Keratinocyte (primary cell): ENCODE measurements around the gene C19orf38.

Experiments
- EZH2 ChIP-seq: IDR thresholded peaks from one replicate; pipeline ENCODE4 v1.6.1; 2012; ENCODE audit warnings: inconsistent platforms, mild to moderate bottlenecking, low read length, moderate library complexity
- TF ChIP-seq, protein P1 (sequence below), 3 experiments: IDR thresholded peaks in 1 of 3; conservative IDR thresholded peaks in 1 of 3; optimal IDR thresholded peaks in 1 of 3; 2 replicates in 2 of 3; 3 replicates in 1 of 3; pipeline versions ENCODE3 to v1.5.1; 2011; ENCODE audit warnings: low read length in 3 of 3, mild to moderate bottlenecking in 3 of 3, moderate library complexity in 2 of 3, control low read depth in 1 of 3, inconsistent platforms in 1 of 3; ENCODE audit not compliant: insufficient read depth in 2 of 3; ENCODE audit errors: extremely low read depth in 1 of 3

DNA sequence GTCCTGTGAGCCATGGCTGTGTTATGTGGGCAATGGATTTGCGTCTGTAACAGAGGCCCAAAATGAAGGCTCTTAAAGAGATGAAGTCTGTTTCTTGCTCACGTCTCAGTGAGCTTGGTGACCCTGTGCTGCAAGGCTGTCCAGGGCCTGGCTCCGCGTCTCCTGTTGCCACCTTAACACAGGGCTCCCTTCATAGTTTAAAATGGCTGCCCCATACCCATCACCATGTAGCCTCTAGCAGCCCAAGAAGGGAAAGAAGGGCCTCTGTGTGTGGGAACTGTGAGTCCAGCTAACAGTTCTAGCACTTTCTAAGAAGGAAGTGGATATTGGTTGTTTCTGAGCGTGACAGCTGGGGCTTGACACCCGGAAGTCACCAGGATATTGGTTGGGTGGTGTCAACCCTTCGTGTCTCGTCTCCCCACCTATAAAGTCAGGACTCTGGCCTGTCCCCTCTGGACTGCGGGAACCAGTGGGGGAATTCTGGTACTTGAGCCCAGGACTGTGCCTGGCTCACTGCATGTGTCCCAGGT is 33.1 kb upstream of the C19orf38 start:
- no peak for TF ChIP-seq EZH2
- TF ChIP-seq, protein P1, sequence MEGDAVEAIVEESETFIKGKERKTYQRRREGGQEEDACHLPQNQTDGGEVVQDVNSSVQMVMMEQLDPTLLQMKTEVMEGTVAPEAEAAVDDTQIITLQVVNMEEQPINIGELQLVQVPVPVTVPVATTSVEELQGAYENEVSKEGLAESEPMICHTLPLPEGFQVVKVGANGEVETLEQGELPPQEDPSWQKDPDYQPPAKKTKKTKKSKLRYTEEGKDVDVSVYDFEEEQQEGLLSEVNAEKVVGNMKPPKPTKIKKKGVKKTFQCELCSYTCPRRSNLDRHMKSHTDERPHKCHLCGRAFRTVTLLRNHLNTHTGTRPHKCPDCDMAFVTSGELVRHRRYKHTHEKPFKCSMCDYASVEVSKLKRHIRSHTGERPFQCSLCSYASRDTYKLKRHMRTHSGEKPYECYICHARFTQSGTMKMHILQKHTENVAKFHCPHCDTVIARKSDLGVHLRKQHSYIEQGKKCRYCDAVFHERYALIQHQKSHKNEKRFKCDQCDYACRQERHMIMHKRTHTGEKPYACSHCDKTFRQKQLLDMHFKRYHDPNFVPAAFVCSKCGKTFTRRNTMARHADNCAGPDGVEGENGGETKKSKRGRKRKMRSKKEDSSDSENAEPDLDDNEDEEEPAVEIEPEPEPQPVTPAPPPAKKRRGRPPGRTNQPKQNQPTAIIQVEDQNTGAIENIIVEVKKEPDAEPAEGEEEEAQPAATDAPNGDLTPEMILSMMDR (optimal IDR thresholded peaks at IDR 0.05 in 1 of 3, IDR thresholded peaks at IDR 0.05 in 1 of 3, conservative IDR thresholded peaks at IDR 0.05 in 1 of 3; ENCODE audit: extremely low read depth in 1 of 3, insufficient read depth in 2 of 3, low read length in 3 of 3) = no peak
